NCI-H774 (cell line): Measurements from ENCODE around the gene BPIFB3.

Source experiments
- DNase-seq: peaks from one replicate; lab custom pipeline; 2025; lab: John Stamatoyannopoulos, UW

BPIFB3 gene

DNA sequence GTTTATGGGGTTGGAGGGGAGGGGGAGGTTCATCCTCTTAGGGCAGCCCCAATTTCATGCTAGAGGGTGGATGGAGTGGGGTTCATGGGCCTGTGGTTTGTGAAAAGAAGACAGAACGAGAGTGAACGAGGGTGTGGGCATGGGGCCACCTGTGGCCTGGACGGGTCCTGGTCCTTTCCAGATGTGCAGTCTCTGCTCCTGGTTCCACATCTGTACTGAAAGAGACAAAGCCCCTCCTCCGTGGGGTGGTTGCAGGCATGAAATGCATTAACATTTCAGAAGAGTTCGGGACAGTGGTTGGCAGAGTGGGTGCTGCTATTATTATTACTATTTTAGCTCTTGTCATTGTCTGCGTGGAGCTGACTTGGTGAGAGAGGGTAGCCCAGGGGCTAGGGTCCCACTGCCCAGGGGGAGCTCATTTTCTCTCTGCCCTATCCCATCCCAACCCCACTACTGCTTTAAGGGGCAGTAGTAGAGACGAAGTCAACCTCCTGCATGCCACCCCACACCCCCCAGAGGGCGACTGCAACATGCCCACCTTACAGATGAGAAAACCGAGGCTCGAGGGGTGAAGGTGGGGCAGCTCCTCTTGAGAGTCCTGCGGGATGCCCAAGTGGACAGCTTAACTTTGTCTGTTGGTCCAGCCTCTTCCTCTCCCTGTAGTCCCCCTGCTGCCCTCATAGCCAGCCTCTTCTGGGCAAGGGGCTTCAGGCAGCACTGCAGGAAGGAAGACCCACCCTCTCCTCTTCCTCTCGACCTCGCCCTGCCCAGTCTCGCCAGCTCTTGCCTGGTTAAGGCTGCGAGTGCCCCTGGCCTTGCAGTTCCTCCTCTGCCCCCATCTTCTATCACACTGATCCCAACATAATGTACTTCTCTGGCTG, 37.8 kb upstream of the BPIFB3 start:
- no peak for DNase-seq

DNA sequence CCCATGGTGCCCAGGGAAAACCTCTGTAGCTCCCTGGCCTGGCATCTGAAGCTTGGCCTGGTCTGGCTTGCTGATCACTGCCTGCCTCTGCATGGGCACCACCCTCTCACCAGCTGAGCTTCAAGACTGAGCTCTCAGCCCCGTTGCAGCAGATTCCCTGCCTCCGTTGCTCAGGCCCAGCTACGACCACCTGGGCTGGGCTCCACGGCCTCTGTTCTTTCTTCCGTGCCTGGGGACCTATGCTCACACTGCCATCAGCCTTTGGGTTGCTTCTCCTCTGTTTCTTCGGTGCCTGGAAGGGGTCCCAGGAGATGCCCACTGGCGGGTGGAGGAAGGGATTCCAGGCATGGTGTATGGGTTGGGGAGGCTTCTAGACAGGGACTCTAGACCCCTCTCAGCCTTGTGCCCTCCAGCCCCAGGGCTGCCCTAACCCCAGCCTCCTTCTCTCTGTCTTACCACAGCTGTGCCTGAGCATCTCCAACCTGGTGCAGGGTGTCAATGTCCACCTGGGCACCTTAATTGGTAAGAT, 37.1 kb upstream of the BPIFB3 start:
- no peak for DNase-seq

DNA sequence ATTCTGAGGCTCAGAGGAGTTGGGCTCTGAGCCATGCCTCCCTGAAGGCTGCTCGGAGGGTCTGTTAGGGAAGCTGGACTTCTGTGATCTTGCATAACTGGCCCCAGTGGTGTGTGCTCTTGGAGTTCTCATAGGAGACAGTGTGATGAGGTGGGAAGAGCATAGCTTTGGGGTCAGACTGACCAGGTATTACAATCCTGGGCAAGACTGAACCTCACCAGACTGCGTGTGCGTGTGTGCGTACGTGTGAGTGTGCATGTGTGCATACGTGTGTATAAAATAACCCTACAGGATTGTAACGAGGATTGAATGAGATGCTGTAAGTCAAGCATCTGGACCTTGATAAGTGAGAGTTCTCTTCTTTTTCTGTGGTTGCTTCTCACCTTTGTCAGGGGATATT, 36.2 kb upstream of the BPIFB3 start:
- DNase-seq = no peak

DNA sequence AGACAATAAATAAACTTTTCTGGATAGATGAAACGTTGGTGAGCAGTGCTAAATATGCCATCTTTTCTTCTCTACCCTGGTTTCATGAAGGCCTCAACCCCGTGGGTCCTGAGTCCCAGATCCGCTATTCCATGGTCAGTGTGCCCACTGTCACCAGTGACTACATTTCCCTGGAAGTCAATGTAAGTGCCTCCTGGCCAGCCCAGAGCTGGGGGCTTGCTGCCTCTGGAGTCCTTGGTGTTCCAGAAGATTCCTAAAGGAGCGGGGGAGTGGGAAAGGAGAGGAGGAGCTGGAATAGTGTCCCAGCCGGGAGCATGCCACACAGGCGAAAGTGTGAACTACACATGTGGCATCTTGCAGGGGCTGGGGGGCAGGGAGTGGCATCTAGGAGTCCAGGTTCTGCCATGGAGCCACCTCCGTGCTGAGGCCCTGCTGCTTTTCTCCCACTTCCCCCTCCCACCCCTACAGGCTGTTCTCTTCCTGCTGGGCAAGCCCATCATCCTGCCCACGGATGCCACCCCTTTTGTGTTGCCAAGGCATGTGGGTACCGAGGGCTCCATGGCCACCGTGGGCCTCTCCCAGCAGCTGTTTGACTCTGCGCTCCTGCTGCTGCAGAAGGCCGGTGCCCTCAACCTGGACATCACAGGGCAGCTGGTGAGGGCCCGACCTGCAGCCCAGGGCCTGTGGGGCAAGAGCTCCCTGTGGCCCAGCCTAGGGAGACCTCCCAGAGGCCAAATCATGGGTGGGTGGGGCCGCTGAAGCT, 35.4 kb upstream of the BPIFB3 start:
- no peak for DNase-seq

DNA sequence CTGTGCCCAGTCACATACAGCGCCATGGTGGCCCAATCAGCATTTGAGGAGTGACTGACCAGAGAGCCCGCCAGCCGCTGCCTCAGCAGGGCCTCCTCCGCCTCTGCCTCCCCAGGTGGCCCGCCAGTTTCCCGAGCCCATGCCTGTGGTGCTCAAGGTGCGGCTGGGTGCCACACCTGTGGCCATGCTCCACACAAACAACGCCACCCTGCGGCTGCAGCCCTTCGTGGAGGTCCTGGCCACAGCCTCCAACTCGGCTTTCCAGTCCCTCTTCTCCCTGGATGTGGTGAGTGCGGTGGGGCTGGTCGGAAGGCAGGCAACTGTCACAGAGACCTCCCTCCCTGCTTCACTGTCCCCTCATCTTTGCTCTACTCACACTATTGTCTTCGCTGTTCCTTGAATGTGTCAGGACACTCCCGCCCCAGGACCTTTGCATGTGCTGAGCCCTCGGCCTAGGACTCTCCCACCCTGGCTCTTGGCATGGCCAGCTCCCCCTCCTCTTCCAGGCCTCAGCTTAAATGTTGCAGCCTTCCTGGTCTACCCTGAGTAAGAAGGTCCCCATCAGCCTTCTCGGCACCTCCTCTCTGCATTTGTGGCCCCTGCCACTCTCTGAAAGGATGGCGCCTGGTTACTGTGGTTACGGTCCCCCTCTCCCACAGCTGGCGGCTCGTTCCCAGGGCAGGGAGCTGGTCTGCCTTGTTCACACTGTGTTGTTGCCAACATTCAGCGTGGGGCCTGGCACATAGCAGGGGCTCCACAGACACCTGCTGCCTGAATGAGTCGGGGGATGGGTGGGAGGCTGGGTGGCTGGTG, 34.0 kb upstream of the BPIFB3 start:
- no peak for DNase-seq

DNA sequence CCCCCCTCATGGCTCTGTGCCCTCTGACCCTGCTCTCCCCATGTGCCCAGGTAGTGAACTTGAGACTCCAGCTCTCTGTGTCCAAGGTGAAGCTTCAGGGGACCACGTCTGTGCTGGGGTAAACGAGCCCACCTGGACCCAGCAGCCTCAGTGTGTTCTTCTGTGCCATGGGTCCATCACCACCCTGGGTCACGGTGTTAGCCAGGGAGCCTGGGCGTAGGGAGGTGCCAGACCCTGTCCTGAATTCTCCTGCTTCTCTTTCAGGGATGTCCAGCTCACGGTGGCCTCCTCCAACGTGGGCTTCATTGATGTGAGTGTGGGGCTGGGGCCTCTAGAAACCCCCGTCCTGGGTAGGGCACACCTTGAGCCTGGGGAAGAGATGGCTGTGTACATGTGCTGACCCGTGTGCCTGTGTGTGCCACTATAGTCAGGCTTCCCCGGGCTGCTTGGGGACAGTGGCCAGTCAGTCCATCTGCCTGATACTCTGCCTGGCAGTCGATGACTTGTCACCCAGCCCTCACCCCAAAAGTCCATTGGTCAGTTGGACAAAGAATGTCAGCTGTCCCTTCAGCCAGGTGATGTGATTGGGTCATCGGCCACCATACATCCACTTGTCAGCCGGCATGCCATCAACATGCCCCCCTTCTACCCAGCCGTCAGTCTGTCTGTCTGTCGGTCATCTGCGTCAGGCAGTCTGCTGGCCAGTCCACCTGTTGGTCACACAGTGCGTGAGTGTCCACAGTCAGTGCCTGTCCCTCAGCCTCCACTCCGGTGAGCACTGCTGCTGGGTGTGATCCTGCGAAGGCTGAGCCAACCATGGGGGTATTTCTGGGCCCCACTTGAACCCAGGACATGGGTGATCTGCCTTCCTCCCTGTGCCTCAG, 33.2 kb upstream of the BPIFB3 start:
- no peak for DNase-seq

DNA sequence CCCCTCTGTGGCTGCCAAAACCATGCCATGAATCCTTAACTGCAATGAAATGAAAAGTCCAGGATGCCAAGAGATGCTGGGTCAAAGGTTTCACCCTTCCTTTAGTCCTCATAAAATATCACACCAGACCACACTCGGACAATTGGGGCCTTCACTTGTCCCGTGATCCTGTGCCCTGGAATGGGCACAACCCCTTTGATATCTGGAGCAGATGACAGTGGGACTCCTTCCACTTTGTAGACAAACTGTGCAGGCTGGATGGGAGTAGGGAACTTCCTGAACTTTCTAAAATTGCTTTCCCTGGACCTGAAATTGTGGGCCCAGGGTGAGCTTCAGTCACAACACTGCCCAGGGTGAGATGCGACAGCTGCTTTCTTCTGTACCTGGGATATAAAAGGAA, 31.8 kb upstream of the BPIFB3 start:
- no peak for DNase-seq

DNA sequence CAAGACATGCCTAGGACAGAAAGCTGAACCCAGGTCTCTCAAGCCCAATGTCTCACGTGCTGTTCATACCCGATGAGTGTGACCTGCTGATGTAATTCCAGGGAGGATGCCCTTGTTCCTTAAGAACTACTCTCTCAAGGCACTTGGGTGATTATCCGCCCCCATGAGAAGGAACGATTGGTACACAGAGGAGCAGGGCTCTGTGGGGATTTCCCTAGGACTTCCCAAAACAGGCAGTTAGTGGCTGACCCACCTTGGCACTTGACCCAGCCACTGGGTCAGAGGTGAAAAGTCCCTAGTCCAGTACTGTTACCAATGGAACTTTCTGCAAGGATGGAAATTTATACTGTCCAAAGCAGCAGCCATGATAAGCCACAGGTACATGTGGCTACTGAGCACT, 31.4 kb upstream of the BPIFB3 start:
- DNase-seq = no peak

DNA sequence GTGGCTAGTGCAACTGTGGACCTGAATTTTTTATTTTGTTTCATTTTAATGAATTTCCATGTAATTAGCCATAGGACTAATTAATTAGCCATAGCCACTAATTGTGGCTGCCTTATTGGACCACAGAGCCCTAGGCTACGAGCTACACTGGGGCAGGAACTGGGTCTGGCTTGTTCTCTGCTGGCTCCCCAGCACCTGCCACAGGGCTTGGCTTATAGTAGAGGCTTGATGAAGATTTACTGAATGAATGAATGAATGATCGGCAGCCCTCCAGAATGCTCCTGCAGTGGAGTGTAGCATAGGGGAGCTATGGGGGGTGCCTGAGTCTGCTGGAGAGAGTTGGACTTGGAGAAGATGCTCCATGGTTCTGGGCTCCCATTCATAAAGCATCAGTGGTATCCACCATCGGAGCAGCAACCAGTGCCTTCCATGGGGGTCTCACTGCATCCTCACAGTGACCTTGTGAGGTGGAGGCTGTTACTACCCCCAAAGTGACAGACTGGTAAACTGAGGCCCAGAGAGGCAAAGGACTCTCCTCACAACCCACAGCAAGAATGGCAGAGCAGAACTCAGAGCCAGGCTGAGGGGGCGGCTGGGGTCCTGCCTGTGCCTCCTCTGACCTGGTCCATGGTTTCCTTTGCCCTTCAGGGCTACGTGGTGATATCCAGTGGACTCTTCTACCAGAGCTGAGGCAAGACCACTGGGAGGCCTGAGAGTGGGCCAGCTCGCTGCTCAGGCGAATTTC, 30.8 kb upstream of the BPIFB3 start:
- no peak for DNase-seq

DNA sequence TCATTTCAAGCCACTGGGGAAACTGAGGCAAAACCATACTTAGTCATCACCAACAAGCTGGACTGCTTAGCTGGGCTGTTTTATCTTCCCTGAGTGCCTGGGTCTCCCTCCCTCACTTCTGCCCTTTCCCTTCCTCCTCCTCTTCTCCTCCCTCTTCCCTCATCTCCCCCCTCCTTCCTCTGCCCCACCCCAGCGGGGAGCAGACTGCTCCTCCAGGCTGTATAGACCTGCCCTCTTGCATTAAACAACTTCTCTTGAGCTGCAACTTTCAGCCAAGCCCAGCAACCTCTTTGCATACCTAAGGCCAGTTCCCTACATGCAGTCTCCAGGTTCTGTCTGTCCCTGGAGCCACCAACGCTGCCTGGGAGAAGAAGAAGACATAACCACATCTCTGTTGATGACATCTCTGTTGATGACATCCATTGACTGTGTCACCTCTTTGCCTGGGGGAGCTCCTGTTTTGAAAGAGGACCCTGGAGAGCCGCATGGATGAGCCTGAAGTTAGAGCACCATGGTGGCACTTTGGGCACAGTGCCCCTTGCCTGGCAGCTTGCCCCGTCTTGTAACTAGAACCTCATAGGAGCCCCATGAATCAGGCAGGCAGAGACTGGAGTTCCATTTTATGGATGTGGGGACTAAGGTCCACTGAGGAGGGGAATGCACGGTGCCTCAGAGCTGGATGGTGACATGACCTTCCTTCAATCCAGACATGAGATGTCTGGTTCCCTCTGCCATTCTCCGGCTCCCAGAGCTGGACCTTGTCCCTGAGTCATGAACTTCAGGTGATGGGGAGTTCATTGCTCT, 30.1 kb upstream of the BPIFB3 start:
- no peak for DNase-seq

DNA sequence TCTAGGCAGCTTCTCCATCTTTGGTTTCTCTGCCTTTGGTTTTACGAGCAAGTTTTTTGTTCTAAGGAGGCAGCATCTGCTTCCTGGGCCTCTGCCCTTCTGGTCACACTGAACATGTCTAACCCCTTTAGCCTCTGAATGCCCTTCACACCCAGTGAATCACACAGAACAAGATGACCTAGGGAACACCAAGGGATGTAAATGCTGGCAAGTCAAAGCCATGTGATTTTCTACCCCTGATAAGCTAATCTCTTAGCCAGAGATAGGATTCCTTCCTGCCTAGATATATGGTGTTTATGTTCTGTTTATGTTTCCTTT, 29.5 kb upstream of the BPIFB3 start:
- no peak for DNase-seq

DNA sequence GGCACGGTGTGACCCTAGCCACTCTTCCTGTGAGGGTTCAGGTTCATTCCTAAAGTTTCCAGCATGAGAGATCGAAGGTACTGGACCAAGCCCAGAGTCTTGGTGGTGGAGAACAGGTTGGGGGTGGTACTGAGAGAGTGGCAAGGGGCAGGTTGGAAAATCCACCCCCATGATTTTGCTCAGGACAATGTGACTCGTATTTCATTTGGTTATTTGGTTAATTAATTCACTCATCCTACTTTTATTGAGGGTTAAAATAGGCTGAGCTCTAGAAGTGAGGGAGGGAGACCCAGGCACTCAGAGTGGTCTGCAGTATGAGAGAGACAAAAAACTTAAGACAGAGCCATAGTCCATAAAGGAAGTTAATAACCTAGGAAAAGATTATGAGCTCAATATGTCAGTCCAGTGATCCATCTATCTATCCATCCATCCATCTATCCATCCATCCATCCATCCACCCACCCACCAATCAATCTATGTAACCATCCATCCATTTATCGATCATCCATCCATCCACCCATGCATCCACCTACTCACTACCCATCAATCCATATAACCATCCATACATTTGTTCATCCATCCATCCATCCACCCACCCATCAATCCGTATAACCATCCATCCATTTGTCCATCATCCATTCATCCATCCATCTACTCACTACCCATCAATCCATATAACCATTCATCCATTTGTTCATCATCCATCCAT, 28.9 kb upstream of the BPIFB3 start:
- DNase-seq = no peak

DNA sequence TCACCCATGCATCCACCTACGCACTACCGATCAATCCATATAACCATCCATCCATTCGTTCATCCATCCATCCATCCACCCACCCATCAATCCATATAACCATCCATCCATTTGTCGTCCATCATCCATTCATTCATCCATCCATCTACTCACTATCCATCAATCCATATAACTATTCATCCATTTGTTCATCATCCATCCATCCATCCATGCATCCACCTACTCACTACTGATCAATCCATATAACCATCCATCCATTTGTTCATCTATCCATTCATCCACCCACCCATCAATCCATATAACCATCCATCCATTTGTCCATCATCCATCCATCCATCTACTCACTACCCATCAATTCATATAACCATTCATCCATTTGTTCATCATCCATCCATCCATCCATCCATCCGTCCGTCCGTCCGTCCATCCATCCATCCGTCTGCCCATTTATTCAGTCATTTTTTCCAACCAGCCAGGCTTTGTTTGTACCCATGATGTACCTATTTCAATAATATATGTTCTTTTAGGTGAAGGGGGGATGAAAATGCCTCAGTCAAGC, 28.3 kb upstream of the BPIFB3 start:
- DNase-seq = no peak

DNA sequence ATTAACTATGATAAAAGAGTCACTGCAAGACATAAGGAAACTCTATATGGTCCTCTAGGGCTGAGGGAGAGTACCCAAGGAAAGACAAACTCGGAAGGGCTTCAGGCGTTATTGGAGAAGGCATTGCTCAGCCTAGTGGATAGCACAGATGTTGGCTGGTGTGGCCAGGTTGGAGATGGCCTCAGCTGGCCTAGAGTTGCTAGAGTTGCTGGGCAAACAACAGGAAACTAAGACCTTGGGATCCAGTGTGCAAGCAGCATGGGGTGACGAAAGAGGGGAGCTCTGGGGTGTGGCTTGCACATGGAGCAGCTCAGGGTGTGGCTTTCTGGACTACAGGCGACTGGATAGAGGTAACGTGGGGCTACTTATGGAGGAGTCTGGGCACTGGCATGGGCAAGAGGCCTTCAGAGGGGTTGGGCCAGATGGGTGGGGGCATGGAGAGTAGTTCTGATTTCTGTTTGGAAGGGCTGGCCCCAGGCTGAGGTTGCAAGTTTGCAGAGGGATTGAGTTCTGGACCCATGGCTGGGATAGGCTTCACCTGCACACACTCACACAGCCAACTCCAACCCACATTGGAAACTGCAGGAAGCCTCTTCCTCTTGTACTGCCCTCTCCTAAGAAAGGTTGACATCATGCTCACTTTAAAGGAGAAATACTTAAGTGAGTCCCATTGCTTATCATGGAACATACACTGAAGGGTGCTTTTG, 27.5 kb upstream of the BPIFB3 start:
- DNase-seq = no peak

DNA sequence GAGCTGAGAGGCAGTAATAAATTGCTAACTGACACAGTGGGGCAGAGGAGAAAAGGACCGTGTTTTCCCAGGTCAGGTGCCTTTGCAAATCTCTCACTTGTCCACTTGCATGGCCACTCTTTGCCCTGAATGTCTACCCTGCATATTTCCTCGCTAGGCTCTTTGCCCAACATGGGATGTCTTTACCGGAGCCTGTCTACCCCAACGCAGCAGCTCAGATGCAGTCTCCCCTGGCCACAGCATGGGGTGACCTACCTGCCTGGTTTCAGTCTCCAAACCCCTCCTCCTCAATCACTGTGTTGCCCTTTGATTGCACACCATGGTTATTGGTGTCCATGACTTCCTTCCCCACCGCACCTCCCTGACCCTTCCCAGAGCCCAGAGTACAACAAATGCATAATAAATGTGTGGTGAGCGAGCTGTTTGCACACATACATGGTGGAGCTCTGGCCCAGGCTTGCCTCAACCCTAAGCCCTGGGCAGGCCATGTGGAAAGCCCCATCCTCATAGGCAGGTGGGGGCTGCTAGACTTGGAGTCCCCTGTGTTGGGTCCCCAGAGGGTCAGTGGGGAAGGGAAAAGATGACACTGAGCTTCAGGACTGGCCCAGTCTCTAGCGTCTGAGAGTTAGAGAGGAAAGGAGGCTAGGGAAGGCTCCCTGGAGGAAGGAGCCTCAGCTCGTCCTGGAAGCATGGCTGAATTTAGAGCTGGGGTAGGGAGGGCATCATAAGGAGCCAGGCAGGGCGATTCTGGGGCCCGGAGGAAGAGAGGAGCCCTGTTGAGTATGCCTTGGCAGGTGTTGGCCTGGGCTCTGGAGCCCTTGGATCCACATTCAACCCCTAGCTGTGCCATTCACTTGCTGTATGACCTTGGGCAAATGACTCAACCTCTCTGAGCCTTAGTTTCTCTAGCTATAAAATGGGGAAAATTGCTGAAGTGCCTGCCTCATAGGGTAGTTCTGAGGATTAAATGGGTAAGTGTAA, 26.6 kb upstream of the BPIFB3 start:
- DNase-seq = no peak

DNA sequence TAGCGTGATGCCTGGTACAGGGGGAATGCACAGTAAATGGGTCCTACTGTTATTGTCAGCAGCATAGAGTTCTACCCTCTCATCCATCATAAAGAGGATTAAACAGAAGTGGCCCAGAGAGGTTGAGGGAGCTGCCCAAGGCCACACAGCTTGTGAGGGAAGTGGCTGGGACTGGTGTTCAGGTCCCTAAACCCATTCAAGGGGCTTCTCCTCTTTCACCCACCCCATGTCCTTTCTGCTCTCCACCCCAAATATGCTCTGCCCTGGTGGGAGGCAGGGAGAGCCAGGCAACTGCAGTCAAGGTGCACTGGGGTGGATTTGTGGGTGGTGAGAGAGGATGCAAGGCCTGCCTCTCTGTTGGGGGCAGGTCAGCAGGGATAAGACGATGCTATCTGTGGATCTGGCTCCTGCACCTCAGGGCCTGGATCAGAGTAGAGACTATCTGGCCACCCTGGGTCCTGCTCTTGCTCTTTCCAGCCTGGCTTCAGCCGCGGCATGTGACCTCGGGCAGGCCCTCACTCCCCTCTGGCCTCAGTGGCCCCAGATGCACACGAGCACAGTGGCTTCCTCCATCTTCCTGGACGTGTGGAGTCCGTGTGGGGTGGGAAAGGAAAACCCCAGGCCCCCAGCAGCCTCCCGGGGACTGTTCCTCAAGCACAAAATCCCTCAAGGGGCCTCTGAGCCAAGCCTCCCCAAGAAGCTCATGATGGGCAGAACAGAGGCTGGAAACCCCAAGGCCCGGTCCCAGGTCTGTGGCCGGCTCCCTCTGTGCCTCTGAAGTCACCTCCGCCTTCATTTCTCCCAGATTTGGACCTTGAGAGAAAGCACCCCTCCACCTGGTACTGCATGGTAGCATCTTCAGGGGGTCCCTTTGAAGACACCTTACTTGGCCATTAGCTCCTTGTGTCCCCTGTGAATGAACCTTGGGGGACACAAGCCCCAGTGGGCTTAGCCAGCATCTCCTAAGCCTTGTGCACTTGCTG, 25.6 kb upstream of the BPIFB3 start:
- DNase-seq = no peak
